GM19023 (cell line): ENCODE data around the gene HHAT.

ENCODE experiments used
- ATAC-seq: cut with Tn5 transposase; IDR thresholded peaks from one replicate; pipeline ENCODE4 v1.9.1; 2021; ENCODE audit warnings: mild to moderate bottlenecking, moderate library complexity; ENCODE audit not compliant: unreplicated experiment

HHAT gene

DNA sequence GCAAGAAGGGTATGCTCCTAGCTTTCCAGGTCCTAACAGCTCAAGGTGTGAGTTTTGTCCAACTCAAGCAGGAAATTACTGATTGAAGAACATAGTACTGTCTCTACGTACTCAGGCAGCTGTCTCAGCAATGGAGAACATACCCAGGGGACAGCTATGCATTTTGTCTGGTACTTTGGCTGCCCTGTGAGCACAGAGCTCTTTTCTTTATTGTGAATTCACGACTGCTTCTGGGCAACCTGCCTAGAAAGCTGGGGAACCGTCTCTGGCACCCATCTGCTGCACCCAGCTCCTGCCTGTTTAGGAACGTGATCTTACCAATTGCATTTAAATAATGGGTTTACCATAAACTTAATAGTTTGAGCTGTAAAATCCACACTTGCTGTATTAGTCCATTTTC lies 258.1 kb downstream of the HHAT start:
- ATAC-seq = no peak

DNA sequence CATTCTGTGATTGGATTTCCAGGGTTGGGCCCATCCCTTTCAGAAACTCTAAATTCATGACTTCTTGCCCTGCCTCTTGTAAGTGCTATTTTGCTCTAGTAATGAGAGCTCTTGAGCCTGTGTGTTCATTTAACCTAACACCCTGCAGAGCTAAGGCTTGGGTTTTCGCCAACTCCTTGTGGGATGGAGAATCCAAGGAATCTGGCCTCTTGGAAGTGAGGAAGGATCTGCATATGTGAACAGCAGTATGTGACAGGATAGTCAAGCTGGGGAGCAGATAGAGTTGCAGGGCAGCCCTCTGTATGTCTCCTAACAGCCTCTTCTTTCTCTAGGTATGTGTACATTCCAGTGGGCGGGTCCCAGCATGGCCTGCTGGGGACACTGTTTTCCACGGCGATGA lies 258.9 kb downstream of the HHAT start:
- ATAC-seq = no peak

DNA sequence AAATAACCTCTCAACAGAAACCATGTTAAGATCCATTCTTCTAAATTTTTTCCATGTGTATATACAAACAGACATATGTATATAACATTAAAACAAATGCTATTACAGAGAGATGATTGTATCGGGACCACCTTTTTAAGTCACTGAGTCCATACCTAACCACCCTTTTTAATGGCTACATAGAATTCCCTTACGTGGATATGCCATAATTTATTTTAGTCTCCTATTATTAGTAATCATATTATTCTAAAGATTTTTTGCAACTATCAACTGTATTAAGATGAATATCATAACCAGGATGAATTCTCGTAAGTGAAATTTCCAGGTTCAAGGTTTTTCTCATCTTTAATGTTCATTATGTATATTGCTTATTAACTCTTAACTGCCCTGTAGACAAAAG lies 259.7 kb downstream of the HHAT start:
- ATAC-seq = no peak

DNA sequence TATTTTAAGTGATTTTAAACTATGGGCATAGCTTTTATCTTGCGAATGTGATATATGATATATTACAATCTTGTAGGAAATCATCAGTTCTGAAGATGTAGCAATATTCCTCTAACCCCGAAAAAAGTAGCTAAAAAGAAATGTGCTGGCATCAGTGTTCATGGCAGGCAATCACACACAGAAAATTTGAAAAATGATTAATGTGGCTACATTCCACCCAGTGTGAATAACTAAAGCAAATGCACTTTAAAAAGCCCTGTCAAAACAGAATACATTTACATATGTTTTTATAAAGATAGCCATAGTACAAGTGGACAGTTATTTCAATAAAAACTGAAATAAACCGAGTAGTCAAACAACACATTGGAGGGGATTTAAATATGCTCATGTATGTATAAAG lies 260.2 kb downstream of the HHAT start:
- no peak for ATAC-seq

DNA sequence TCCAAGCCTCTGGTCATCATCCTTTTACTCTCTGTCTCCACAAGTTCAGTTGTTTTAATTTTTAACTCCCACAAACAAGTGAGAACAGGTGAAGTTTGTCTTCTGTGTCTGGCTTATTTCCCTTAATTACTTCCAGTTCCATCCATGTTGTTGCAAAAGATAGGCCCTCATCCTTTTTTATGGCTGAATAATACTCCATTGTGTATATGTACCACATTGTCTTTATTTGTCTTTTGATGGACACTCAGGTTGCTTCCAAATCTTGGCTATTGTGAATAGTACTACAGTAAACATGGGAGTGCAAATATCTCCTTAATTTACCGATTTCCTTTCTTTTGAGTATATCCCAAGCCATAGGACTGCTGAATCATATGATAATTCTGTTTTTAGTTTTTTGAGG lies 262.5 kb downstream of the HHAT start:
- no peak for ATAC-seq

DNA sequence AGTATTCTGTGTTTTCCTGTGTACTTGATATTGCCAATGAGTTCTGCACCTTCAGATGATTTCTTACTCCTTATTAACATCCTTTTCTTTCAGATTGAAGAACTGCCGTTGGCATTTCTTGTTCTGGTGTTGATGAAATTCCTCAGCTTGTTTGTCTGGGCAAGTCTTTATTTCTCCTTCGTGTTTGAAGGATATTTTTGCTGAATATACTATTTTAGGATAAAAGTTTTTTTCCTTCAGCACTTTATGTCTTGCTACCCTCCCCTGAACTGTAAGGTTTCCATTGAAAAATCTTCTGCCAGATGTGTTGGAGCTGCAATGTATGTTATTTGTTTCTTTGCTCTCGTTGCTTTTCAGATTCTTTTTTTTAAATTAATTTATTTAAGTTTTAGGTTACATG lies 265.9 kb downstream of the HHAT start:
- no peak for ATAC-seq

DNA sequence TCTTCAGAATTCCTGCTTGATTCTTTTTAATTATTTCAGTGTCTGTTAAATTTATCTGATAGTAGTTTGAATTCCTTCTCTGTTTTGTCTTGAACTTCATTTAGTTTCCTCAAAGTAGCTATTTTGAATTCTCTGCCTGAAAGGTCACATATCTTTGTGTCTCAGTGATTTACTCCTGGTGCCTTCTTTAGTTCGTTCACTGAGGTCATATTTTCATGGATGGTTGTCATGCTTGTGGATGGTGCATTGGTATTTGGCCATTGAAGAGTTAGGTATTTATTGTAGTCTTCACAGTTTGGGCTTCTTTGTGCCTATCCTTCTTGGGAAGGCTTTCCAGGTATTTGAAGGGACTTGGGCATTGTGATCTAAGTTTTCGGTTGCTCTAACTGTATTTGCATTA lies 267.9 kb downstream of the HHAT start:
- no peak for ATAC-seq

DNA sequence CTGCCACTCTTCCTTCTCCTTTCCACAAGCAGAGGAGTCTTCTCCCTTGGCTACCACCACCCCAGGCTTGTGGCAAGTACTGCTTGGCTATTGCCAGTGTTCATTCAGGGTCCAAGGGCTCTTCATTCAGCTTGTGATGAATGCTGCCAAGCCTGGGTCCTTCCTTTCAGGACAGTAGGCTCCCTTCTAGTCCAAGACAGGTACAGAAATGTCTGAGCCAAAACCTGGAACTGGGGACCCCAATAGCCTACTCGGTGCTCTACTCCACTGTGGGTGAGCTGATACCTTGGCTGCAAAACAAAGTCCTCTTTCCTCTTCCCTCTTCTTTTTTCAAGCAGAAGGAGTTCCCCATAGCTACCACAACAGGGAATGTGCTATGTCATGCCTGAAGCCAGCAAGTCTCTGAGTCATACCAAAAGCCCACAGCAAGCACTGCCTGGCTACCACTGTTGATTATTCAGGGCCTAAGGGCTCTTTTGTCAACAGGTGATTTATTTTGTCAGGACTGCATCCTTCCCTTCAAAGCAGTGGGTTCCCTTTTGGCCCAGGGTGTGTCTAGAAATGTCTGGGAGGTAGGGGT lies 268.9 kb downstream of the HHAT start:
- ATAC-seq = peak; percentile 80

DNA sequence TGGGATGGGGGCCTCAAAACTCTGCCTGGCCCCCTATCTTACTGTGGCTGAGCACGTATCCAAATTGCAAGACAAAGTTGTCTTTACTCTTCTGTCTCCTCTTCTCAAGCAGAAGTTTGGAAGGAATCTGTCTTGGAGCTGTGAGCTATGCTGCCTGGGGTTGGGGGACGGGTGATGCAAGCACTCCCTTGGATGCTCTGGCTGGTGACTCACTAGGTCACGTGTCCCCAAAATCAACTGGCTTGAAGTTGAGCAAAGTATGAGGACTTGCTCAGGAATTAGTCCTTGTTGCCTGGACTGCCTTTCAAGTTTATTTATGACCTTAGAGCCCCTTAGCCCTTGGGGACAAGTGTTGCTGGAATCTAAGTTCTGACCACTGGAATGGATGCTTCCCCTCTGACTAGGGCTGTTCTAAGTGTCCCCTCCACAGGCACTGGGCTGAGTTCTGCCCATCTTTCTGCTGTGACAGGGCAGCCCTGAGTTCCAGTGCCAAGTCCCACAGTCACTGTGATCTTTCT lies 269.5 kb downstream of the HHAT start:
- ATAC-seq = peak; percentile 14

DNA sequence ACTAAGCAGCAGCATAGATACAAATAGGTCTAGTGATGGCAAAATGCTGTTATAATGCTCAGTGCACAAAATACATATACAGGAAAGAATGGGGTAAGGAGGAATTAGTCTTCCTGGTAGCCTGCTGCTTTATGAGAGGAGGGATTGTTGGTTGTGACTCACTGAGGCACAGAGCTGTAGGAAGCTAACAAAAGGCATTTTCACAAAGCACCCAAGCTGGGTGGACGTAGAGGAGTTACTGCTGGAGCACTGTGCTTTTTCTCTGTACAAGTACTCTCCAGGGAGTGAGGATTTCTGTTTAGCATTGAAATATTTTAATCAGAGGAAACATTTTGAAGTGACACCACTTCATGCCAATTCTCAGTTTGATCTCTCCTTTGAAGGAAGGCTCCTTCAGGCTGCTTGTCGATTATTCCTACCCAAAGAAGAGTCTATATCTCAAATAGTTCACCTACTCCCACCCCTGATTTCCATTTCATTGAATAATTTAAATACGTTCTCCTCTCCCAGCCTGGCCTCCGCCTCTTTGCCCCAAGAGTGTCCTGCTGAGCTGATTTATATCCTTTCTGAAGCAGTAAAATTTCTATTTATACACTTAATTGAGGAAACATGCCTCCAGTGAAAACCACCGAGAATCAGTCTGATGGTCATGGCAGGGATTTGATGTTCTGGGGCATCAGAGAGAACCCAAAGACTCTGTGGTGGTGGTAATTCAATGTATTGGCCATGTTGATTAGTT lies 271.9 kb downstream of the HHAT start:
- no peak for ATAC-seq

DNA sequence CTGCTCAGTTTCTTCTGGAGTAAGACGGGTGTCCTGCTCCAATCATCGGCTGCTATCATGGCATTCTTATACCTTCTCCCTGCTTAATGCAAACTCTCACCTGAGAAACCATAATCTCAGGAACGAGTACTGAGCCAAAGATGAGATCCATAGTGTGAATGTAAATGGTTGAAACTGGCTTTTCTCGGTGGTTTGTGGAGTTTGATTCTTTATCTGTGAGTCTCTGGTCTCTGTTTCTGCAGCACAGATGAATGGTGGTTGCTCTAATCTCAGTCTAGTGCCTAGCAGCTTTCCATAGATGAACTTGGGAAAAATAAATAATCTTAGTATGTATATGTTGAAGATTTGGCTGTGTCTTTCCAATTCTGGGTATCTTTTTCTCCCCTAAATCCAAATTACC lies 274.4 kb downstream of the HHAT start:
- ATAC-seq = no peak

DNA sequence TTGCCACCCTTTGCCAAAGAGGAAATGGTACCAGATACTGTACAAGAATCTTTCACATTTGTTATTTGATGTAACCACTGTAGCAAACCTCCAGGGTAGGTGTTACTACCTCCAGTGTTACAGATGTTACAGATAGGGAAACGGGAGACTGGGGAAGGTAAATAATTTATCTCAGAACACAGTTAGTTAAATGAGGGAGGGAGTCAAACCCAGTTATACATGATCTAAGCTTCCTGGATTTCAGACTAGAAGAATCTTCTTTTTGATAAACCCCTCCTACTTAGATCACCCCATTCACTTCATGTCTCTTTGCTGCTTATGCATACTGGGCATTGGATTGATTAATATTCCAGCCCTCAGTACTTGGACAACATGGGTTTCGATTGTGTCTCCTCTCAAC lies 276.4 kb downstream of the HHAT start:
- ATAC-seq = no peak

DNA sequence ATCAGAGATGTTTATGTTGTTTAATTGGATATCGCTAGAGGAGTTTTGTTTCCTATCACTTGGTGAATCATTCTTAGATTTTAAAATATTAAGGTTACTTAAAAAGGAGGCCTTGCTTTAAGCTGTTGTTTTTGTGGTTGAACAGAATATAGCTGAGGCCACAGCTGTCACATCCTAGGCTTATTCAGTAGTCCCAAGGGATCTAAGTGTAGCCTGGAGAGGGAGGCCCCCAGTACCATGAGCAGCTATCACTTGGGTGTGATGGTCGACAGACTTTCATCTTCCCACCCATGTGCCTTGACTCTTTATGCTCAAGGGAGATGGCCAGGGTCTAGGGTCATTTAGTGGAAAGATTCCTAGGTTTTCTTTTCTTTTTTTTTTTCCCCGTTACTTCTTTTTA lies 278.7 kb downstream of the HHAT start:
- ATAC-seq = no peak

DNA sequence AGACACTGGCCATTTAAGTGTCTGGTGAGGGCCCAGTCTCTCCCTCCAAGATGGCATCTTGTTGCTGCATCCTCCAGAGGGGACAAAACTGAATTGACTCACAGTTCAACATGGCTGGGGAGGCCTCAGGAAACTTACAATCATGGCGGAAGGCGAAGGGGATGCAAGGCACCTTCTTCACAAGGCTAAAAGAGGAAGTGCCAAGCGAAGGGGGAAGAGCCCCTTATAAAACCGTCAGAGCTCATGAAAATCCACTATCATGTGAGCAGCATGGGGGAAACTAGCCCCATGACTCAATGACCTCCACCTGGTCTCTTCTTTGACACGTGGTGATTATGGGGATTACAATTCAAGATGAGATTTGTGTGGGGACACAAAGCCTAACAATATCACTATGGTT lies 280.1 kb downstream of the HHAT start:
- no peak for ATAC-seq

DNA sequence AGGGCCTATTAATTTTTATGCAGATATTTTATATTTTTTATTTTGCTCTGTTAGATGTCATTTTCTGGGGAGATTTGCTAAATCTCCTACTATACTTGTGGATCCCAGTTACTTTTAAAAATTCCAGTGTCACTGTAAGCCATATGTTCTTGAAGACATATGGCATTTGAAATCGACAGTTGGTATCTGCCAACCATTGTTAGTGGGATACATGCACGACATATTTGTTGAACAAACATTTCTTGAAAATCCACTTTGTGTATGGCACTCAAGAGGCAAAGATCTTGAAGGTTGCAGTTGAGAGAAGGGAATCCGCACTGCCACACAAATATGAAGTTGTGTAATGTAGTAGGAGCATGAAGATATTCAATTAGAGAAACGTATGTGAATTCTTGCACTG lies 287.7 kb downstream of the HHAT start:
- no peak for ATAC-seq

DNA sequence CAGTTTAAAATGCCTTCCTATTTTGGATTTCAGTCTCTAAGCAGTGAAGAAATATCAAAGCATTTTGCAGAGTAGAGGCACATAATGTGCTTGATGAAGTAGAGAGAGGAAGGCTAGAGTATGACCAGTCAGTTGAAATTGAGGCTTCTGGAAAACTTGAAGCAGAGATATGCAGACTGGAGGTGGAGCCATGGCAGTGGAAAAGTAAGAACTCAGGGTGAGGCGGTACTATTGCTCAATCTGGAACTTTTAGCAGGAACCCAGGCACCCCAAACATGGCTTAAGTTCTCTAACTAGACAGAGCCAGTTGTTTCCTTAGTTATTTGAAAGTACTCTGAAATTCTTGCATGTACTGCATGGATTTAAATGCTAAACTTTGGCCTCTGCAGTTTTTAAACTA lies 288.6 kb downstream of the HHAT start:
- ATAC-seq = no peak

DNA sequence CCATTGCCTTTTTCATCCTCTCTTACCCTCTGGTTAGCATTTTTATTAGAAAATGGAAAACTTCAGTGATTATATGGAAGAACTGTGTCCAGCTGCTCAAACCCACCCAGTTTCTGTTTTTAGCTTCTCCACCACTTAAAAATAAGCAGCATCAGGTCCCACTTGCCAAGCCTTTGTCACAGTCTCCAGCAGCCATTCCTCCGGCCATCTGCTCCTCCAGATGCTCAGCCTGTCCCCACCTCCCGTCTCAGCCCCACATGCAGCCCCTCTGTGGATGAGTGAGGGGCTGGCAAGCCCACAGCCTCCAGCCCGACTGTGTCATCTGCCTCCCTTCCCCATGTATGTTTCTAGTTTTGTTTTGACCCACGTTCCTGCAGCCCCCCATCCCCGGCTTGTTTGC lies 289.7 kb downstream of the HHAT start:
- ATAC-seq = no peak

DNA sequence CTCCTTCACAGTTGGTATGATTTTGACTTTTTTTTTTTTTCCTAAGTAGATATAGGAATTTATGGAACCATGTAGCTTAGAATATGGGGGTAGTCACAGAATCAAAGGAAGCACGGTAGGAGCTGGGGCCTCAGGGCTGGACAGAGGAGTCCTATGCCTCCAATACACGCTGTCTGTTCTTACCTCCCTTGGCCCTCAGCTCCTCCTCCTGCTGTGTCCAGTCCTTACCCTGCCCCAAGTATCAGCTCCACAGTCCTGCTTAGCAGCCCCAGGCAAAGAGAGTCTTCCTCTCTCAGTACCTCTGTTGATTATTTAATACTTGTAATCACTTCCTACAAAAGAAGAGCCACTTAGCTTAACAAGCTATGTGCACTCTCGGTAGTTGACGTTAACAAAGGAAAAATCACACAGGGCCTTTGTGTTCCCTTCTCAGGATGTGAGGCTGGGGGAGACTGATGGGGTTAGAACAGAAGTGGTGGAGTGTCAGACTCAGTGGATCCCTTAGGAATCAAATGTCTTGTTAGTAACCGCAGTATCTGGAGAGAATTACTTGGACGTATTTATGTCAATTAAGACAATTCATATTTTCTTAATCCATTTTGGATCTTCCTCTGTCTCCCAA lies 292.3 kb downstream of the HHAT start:
- ATAC-seq = no peak

DNA sequence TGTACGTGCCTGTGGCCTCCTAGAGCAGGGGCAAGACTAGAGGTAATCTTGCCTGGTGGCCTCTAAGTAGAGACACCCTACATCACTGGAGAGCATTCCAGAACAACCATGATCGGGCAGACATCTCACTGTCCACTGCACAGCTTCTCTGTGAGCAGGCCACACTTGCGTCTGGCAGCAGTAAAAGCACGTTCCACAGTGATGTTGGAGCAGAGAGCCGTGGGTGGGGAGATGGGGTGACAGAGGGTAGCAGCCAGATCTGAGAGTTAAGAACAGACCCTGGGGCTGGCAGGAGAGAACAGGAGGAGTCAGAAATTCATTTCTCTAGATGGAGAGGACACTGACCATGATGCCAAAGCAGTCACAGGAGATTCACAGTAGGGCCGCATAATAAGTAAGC lies 293.0 kb downstream of the HHAT start:
- no peak for ATAC-seq

DNA sequence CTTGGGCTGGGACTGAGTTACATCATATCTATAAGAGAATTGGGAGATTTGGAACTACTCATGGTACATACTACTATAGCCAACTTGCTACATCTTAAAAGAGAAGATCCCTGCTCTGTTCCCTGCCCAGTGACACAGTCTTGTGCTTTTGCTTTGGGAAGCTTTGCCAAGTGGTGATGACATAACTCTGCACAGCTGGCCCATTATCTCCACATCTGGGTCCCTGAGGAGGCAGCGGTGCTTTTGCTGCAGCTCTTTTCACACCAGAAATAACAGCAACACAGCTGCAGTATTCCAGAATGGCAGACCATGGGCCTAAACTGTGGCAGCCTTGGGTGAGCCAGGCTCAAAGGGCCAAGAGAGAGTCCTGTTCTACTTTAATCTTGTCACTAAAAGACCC lies 296.0 kb downstream of the HHAT start:
- no peak for ATAC-seq

DNA sequence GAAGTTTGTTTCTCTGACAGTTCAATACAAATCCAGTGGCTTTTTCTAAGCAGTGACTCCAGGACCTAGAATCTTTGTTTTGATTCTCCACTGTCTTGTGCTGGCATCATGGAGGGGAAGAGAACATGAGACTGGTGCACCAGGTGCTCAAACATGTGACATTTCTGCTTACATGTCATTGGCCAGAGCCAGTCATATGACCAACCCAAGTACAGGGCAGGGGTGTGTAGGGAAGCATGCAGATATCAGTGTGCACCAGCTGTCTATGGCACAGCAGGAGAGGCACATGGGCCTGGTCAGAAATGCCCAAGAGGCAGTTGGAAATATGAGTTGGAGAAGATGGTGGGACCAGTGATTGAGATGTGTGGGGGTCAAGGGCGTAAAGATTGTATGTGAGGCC lies 297.0 kb downstream of the HHAT start:
- no peak for ATAC-seq

DNA sequence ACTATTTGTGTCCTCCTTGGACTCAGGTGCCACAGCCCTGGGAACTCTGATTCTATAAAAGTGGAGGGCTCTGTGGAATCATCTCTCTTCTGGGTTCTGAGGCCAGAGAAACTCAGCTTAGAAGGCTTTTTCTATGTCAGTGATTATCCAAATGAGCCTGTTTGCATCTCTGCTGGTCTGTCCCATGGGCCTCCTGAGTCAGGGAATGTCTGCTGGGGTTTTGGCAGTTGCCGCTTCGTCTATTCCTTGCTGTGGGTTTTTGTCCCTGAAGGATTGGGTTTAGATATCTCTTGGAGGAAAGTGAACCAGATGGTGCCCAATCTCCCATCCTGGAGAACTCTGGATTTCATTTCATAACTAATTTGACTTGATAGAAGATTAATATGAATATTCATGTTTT lies 297.6 kb downstream of the HHAT start:
- ATAC-seq = no peak
